Erythroblast (primary cell): ENCODE measurements around the gene PTPRT.

Experiments used
- DNase-seq, 2 experiments: peaks; one replicate each; lab custom pipeline; 2025; lab: John Stamatoyannopoulos, UW
- GATA1 ChIP-seq: IDR thresholded peaks from 2 replicates; pipeline ENCODE4 v1.6.1; 2011; ENCODE audit warnings: low read depth, mild to moderate bottlenecking, control low read depth, low read length, moderate library complexity
- POLR2A ChIP-seq: IDR thresholded peaks from 2 replicates; pipeline ENCODE4 v1.6.1; 2011; ENCODE audit warnings: mild to moderate bottlenecking, low read length

The PTPRT gene

DNA sequence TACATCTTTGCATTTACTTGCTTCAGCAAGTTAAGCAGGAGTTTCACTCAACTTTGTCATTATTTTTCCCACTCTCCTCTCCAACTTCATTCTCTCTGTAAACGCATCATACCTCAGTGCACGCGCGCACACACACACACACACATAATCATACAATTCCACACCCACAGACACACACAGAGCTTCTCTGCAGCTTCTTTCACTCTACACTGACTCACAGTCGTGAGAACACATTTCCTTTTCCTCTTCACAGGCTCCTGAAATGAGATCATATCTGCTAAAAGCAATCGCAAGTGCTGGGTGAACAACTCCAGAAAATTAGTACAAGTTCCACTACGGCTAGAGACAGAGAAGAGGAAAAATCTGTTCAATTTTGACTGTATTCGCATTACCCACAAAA lies 215.4 kb downstream of the PTPRT start:
- DNase-seq: no peak
- no peak for TF ChIP-seq POLR2A
- TF ChIP-seq GATA1: no peak

GRCh38 chr20:42972591-42972990 lies 217.1 kb downstream of the PTPRT start:
- no peak for TF ChIP-seq POLR2A
- no peak for TF ChIP-seq GATA1
- no peak for DNase-seq

- TF ChIP-seq POLR2A: no peak
- TF ChIP-seq GATA1: no peak
Observed at GRCh38 chr20:42968746-42969145, 221.0 kb downstream of the PTPRT start.

GRCh38 chr20:42963796-42964195 lies 225.9 kb downstream of the PTPRT start:
- TF ChIP-seq GATA1 (no peak), POLR2A (no peak)
- no peak for DNase-seq

More at GRCh38 chr20:42968746-42969145, 221.0 kb downstream of the PTPRT start:
- DNase-seq: no peak

- TF ChIP-seq POLR2A (no peak), GATA1 (no peak)
- no peak for DNase-seq
Observed at GRCh38 chr20:42961771-42962170, 227.9 kb downstream of the PTPRT start.

DNA sequence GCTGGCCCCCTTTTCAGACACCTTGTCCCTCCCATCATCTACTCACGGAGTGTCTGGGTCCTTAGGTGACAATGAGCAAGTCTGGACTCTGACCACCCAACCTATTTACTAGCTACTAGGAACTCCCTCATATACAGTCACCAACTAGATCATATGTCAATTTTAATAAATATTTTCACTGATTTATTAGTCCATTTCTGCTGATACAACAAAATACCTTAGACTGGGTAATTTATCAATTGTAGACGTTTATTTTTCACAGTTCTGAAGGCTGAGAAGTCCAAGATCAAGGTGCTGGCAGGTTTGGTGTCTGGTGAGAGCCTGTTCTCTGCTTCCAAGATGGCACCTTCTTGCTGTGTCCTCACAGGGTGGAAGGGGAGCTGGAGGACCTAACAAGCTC lies 229.7 kb downstream of the PTPRT start:
- DNase-seq: no peak
- TF ChIP-seq GATA1: no peak
- TF ChIP-seq POLR2A: no peak

GRCh38 chr20:42958367-42959069 lies 231.2 kb downstream of the PTPRT start:
- no peak for DNase-seq
- TF ChIP-seq GATA1: no peak
- no peak for TF ChIP-seq POLR2A

DNA sequence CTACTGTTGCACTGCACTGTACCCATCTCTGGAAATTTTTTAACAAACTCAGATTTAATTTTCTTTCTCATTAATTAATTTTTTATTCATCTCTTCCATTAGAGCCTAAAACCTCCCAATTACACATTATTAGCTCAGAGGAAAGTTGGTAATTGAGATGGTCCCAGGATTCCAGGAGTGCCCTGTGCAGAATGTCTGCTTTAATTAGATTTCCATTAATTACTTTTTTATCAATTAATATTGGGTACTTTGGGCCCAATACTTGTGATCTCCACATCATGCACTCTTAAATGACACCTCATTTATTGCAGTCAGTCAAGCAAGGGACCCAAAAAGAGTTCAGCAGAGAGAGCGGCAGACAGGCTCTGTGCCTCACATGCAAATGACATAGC lies 232.0 kb downstream of the PTPRT start:
- DNase-seq: no peak

DNA sequence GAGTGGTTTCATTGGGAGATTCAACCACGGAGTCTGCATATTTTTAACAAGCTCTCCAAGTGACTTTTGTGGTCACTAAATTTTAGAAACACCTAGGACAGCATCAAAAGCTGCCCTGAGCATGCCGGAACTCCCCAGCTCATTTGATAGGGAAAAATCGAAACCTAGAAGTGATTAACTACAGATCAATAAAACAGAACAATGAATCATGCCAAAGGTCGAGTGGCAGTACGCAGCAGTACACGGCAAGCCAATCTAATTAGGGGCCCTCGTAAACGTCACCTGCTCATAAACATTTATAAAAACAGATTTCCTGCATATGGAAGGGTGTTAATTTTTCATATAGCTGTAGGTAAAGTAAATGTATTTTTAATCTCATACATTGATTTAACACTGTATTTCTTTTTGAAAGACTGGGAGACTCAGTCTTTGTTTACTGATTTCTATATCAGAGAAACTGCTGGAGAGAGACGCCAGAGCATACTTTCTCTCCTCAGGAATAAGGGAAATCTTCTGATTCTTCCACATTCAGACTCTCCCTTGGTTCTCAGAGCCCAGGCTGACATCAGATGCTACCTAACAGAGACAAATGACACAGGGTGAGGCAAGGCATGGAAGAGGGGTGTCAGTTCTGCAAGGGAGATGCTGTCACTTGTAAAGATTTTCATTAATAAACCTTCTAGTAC lies 232.5 kb downstream of the PTPRT start:
- no peak for DNase-seq
- TF ChIP-seq GATA1: no peak
- TF ChIP-seq POLR2A: no peak

More for the DNA sequence above, 232.0 kb downstream of the PTPRT start:
- TF ChIP-seq POLR2A (no peak), GATA1 (no peak)

DNA sequence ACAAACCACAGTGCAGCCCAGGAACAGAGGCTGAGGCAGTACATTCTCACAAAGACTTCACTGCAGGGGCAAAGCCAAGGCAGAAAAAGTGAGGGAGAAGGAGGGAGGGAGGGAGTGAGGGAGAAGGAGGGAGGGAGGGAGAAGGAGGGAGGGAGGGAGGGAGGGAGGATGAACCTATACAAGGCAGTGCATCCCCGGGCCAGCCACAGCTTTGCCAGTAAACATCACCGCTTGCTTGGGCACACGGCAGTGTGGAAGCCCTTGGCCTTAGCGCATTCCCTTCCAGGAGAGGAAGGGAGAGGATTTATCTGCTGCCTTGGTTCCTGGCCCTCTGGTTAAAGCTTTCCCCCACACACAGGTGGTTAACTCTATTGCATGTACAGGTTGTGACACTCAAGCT lies 234.0 kb downstream of the PTPRT start:
- TF ChIP-seq POLR2A (no peak), GATA1 (no peak)

GRCh38 chr20:42954951-42955350 lies 234.8 kb downstream of the PTPRT start:
- TF ChIP-seq POLR2A (no peak), GATA1 (no peak)

More for the DNA sequence above, 234.0 kb downstream of the PTPRT start:
- no peak for DNase-seq

DNA sequence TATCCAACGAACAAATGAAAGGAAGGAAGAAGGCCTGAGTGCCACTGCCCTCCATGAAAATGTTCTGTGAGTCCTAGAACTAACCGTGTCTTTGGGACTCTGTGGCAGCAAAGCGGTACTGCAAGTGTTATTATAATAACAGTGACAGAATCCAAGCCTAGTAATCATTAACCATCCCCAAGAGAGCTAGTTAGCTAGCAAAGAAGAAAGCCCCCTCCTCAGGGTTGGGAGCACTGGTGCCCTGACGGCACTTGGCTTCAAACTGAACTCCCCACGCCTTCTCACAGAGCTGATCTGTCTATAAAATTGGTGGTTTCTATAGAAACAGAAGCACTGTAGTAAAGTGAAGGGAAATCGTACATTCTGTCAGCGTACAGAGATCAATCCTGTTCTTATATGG lies 239.8 kb downstream of the PTPRT start:
- DNase-seq: no peak
- no peak for TF ChIP-seq GATA1
- TF ChIP-seq POLR2A: no peak

More at GRCh38 chr20:42954951-42955350, 234.8 kb downstream of the PTPRT start:
- DNase-seq: no peak

DNA sequence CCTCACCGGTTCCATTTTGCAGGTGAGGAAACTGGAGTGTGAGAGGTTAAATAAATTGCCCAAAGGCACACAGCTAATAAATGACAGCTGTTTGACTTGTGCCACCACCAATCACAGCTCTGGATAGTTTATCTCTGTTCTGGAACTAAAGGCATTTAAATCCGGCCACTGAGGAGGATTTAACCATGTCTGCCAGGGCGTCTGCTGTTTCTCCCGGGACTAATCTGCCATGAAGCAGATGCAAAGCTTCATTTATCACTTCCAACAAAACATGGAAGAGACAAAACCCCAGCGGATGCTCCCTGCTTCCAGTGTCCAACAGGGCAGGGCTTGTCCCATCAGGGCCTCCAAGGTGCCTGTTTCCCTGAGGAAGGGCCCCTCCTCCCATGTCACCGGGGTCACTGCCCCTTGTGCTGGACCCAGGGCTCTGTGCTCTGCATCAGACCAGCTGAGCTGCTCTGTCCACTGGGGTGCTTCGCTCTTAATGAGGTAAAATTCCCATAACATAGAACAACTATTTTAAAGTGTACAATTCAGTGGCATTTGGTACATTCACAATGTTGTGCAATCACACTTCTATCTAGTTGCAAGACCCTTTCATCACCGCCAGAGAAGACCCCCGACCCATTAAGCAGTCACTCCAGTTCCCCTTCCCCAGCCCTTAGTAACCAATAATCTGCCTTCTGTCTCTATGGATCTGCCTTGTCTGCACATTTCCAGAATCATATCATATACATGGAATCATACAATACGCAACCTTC lies 244.3 kb downstream of the PTPRT start:
- TF ChIP-seq POLR2A (no peak), GATA1 (no peak)
- no peak for DNase-seq

DNA sequence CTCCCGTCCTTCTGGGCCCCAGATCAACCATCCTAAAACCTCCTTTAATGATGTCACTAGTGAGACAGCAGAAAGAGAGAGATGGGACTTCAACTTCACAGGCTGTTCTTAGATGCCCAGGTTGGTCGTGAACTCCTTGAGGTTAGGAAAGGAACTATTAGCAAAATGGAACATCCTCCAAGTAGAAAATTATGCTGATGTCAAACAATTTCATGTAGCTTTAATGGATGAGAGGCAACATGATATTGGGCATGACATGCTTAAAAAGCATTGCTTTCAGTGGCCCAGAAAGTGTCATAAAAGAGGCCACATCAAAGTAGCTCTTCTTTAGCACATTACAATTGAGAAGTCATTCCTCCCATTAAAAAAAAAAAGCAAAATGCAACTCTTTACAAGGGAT lies 248.1 kb downstream of the PTPRT start:
- DNase-seq: no peak
- TF ChIP-seq POLR2A (no peak), GATA1 (no peak)
